ENCODE results near the gene GNL3.
A peak's percentile ranks its signal among the peaks of the same experiment; 100 is the strongest.
"Not testable (repeated sequence)": the region's sequence is repeated elsewhere in the genome, so short reads cannot be mapped to it uniquely, and the experiment has no call there.

Gene GNL3
- total RNA-seq, result 137 to 150 reads per million in 2 donors

GRCh38 chr3:52685709-52686691, at the start of gene GNL3, which contains the start of gene PBRM1:
TSS of gene GNL3 (plus strand) at chr3:52686032. CDS start at chr3:52686093, 61 bp downstream.
TSS of gene PBRM1 (minus strand) at chr3:52685913.
- DNase-seq, result peak; percentile 86 to 98 (median 91)

GRCh38 chr3:52636673-52637072, 49.2 kb upstream of the GNL3 start:
- no peak for DNase-seq

- no peak for DNase-seq
These were observed 40.3 kb upstream of the GNL3 start for GRCh38 chr3:52645549-52645948.

- no peak for DNase-seq
These were observed 36.2 kb upstream of the GNL3 start for GRCh38 chr3:52649461-52650210.

GRCh38 chr3:52650439-52650838, 35.4 kb upstream of the GNL3 start:
- DNase-seq, result peak in 1 of 5 experiments; percentile 78

- no peak for DNase-seq
These were observed 34.2 kb upstream of the GNL3 start for GRCh38 chr3:52651592-52651991.

- DNase-seq, result no peak
These were observed 29.9 kb upstream of the GNL3 start for GRCh38 chr3:52655895-52656294.

- no peak for DNase-seq
These were observed 25.8 kb upstream of the GNL3 start for GRCh38 chr3:52660046-52660445.

- DNase-seq, result no peak
These were observed 22.7 kb upstream of the GNL3 start for GRCh38 chr3:52663098-52663497.

GRCh38 chr3:52670621-52671521, 15.0 kb upstream of the GNL3 start:
- DNase-seq, result peak in 3 of 5 experiments; percentile 14 to 86 (median 22)

GRCh38 chr3:52671676-52672075, 14.2 kb upstream of the GNL3 start:
- DNase-seq, result peak in 1 of 5 experiments; percentile 43

- DNase-seq, result not testable (repeated sequence)
These were observed 9.6 kb upstream of the GNL3 start for GRCh38 chr3:52676201-52676600.

GRCh38 chr3:52678265-52679198, 7.3 kb upstream of the GNL3 start:
- DNase-seq, result no peak

- no peak for DNase-seq
These were observed 6.7 kb upstream of the GNL3 start for GRCh38 chr3:52679199-52679538.

- no peak for DNase-seq
These were observed 6.0 kb upstream of the GNL3 start for GRCh38 chr3:52679811-52680210.

GRCh38 chr3:52681596-52681995, 4.2 kb upstream of the GNL3 start:
- no peak for DNase-seq

GRCh38 chr3:52682016-52682415, 3.8 kb upstream of the GNL3 start:
- peak in 2 of 5 experiments; percentile 14 to 22 for DNase-seq

GRCh38 chr3:52683611-52684010, 2.2 kb upstream of the GNL3 start:
- DNase-seq, result no peak

- DNase-seq, result no peak
These were observed 1.6 kb upstream of the GNL3 start for GRCh38 chr3:52684184-52684583.

- DNase-seq, result peak; percentile 61 to 86 (median 75)
These were observed 535 bp upstream of the GNL3 start for GRCh38 chr3:52685285-52685708.

GRCh38 chr3:52688266-52688665, 2.4 kb downstream of the GNL3 start:
- no peak for DNase-seq
